Hematopoietic multipotent progenitor cell treated with erythropoietin and hydrocortisone succinate and interleukin-3 and kit ligand, for 6 days (in vitro differentiated cells): ENCODE data around the gene KRT79.

Source experiments
- DNase-seq: peaks from one replicate; pipeline ENCODE4 v3.0.0-alpha.2; 2015

The KRT79 gene

DNA sequence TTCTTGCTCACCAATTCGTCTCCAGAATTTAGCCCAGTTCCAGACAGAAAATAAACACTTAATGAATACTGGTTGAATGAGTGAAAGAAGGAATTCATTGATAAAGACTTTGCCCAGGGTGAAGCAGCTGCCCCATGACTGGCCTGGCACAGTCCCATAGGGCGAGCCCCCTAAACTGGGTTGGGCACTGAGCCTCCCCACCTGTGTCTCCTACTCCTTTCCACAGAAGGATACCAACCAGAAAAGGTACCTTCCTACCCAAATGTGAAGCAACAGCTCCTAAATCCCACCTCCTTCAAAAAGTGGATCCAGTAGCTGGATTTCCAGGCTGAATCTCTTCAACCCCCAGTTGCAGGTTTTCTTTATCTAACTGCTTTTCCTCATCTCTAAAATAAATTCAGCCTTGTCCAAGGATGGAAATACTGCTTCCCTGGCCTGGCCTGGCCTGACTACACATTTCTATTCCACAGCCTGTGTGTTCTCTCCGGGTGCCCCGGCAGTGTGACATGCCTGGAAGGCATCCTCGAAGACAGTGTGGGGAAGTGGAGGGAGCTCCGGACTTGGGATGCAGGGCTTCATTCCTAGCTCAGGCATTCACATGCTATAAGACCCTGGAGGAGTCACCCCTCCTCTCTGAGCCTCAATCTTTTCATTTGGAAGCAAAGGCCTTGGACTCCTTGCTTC lies 45.8 kb downstream of the KRT79 start:
- no peak for DNase-seq

DNA sequence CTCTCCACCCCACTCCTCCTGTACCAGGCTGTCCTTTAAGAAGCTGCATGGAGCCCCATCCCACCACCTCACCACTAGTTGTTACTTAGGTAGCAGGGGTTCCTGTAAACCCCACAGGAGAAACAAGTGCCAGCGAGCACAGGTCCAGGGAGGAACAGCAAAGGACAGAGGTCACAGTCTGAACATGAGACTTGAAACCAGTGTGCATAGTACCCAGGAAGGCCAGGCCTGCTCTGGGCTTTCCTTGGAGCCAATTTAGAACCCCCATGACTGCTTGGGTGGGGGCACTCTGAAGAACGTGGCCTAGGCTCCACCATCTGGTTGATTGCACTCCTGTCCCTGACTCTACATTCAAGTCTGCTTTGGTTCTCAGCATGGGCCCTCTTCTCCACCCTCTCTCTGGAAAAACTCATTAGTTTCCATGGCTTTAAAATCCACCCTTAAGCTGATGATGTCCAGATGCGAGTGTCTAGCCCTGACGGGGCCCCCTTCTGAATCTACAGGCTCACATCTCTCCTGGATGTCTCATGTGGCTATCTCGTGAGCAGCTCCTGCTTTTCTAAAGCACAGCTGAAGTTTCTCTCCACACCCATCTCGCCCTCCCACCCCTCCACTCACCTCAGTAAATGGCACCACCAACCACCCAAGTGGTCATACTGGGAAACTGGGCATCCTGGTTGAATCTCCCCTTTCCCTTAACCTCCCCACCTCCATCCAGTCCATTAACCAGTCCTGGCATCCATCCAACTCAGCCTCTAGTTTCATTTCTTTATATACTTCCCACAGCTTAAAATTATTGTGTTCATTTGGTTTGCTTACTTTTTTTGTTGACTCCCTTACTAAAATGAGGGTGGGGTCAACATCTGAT lies 46.6 kb downstream of the KRT79 start:
- peak; percentile 36 for DNase-seq

DNA sequence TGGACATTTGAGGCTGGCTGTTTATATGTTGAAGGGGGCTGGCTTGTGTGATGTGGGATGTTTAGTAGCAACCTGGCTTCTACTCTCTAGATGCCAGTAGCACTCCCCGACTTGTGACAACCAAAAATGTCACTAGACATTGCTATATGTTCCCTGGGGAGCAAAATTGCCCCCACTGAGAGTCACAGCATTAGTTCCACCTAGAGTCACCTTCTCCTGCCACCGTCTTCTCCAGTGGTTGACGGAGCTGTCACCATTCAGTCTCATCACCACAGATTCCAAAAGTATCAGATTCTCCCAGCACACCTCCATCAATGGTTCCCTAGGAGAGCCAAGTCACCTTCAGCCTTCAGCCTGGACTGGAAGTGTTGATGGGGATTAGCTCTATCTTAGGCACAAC lies 49.2 kb downstream of the KRT79 start:
- no peak for DNase-seq

DNA sequence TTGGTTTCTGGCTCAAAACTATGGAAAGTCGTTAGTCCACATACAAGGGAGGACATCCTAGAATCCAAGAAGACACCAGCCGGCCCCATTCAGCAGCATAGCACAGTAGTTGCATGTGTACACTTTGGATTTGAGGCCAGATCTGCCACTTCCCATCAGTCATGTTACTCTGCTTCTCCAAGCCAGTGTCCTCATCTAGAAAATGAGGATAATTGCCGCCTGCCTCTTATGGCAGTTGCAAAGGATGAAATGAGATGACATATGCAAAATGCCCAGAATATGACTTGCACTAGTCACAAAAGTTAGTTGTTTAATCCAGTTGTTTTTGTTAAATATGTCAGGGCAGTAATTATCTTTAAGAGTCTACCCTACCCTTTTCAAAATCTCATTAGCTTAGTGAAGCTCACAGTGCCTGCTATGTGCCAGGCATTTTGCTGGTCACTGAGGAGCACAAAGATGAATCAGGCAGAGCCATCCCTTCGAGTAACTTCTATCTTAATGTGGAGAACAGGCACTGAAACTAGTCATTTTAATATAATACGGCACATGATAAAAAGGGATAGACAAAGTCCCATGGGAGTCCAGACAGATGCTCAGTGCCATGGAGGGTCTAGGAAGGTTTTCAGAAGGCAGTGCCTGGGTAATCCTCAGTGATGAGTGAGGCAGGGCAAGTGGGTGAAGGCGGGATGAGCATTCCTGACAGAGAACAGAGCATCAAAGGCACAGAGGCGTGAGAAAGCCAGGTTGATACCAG lies 50.4 kb downstream of the KRT79 start:
- DNase-seq: no peak

DNA sequence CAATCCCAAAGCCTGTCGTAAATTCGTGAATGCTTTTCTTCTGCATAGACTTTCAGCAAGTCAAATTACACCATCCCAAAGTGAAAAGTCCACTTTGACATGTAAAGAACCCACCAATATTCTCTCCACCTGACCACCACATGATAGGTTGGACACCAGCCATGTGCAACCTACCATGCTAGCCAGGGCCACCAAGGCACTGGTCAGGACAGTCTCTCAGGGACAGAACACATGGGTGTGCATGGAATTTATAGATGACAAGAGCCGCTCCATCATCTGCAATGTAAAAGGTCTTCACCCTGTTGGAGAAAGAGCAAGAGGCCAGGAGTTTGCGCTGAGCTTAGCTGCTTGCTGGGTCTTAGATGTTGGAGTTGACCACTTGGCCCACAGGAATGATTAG lies 51.6 kb downstream of the KRT79 start:
- no peak for DNase-seq

DNA sequence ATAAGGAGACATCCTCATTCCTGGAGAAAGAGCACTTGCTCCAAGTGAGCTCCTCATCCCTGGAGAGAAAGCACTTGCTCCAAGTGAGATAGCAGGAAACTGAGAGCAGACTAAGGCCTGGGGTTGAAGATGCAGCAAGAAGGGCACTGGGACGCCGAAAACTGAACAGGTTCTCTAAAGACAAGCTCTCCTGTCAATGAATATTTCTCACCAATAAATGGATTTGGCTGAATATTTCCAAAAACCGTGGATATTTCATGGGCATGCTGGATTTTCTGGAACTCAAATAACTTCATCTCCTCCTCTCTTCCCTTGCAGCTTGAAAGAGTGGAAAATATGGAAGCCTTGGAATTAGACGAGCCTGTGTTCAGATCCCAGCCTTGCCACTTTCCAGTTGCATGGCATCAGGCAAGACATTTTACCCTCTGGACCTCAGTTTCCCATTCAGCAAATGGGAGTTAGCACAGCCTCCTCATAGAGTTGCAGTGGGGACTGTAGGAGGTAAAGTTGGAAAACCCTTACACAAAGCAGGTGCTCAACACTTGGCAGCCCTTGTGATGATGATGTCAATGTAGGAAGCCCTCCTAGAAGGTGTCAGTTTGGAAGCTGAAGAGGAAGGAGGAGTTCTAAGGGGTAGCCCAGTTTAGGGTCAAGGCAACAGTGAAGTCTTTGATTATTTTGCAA lies 52.6 kb downstream of the KRT79 start:
- DNase-seq: no peak

DNA sequence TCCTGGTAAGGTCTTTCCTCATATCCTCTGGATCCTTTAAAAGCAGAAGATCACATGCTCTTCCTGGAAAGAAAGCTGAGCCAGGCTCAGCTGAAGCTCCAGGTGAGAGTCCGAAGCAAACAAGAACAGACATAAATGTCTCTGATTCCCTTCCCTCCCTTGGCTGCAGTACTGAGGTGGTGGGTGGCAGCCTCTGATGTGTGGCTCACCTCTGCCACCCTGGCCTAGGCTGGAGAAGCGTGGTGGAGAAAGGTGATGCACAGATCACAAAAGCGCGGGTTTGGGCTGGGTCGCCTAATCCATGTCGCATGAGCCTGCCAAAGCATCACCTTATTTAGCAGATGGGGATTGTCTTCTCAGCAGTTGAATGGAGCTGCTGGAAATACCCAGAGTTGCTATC lies 54.2 kb downstream of the KRT79 start:
- no peak for DNase-seq

DNA sequence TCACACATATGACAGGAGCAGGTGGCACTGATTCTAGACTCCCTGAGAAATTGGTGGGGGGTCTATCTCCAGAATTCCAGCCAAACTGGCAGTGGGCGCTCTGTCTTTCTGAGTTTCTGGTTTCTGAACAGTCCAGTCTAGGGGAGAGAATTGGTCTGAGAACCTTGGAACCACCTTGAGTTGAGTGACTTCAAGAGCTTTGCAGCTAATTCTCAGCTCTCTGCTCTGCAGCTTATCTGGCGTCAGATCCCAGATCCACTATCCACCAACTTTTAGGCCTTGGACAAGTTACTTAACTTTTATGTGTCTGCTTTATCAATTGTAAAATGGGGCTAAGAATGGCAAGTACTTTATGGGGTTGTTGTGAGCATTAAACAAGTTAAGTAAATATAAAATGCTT lies 55.3 kb downstream of the KRT79 start:
- DNase-seq: no peak

DNA sequence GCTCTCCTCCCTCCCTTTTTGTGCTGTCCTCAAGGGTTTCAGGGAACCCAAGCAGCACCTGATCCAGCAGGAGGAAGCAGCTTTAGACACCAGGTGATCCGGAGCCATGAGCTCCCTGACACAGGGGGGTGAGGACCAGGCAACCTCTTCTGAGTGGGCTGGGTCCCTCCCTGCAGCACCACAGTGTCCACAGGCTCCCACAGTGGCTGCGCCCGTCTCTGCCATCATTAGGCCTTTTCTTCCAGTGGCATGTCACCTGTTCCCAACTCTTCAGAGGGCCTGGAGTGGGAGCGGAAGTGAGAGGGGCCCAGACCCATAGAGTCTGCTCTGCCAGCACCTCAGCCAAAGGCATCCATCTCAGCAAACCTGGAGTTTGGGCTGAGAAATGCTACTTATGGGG lies 56.5 kb downstream of the KRT79 start:
- DNase-seq: no peak

DNA sequence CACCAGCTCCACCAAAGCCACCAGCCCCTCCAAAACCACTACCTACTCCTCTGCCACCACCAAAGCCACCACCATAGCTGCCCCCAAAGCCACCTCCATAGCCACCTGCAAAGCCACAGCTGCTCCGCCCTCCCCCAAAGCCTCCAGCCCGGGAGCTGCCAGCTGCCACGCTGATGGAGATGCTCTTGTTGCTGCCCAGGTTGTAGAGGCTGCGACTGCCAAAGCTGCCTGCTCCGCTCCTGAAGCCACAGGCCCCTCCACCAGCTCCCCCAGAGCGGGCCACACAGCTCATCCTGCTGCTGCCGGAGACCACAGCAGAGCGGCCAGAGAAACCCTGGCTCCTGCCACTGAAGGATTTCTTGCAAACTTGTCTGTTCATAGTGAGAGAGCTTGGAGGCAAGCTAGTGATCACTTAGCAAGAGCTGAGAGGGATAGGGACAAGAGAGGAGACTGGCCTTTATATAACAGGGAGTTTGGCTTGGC lies 57.2 kb downstream of the KRT79 start, which contains the start of gene KRT76:
TSS of gene KRT76 (minus strand) at position 433 of the 483 bp plus-strand sequence. CDS start at position 379, 54 bp downstream.
- DNase-seq: no peak

DNA sequence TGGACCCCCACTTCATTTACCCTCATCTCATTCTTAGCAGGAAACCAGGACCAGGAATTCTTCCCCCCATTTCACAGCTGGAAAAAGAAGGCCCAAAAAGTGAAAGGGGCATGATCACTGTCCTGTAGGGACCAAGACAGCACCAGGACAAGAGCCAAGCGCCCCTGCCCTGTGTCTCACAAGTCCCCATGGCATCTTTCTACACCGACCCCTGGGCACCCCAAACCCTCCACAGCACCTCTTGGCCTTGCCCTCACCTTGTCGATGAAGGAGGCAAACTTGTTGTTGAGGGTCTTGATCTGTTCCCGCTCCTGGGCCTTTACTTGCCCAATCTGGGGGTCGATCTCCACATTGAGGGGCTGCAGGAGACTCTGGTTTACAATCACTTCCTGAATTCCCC lies 57.7 kb downstream of the KRT79 start:
- DNase-seq: no peak

DNA sequence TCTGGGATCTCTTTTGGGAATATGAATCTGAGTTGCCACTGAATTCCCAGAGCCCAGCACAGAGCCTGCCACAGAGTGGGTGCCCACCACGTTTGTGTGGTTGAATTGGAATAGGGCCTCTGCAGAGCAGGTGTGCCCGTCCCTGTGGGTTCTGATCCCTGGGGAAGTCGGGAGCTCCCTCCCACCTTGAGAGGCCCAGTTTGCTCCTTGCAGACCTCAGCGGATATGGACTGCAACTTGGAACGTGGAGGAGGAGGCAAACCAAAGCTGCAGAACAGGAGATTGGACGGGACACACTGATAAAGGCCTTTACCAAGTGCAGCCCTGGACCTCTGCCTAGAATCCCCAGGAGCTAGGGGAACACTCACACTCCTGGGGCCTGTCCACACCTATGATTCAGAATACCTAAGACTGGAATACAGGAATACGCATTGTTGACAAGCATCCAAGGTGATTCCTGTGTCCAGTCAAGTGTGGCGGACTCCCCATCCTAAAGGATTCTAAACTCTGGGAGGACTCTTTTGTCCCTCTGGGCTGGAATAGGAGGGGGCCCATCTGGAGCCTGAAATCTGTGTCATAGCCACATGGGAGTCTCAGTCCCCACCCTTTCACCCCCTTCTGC lies 59.4 kb downstream of the KRT79 start:
- no peak for DNase-seq

DNA sequence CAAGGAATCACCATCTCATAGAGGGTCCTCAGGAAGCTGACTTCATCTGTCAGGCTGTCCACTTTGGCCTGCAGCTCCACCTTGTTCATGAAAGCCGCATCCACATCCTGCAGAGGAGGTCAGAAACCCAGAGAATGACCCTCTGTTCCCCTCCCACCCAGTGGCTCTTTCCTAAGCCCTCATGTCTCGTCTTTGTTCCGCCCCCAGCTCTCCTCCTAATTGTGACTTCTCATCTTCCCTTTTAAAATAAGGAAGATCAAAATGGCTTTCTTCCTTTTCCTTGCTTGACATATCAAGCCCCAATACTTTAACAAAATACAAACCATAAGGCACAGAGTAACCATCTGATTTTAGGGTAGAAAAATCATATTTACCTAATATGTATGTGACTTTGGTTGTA lies 61.3 kb downstream of the KRT79 start:
- DNase-seq: no peak

DNA sequence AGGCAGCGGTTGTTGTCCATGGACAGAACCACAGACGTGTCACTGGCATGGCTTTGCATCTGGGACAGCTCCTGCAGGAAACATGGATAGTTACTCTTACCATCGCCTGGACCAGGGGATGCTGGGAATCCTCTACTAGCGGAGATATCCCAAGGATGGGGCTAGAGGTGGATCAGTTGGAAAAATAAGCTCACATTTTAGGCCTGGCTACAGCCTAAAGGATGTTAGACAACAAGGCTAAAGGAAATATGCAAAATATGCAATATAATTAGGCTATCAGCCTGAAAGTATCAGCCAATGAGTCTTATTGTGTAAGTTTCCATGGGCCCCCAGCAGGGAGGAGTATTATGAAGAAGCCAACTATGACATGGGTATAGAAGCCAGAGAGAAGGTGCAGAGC lies 61.9 kb downstream of the KRT79 start:
- DNase-seq: no peak

DNA sequence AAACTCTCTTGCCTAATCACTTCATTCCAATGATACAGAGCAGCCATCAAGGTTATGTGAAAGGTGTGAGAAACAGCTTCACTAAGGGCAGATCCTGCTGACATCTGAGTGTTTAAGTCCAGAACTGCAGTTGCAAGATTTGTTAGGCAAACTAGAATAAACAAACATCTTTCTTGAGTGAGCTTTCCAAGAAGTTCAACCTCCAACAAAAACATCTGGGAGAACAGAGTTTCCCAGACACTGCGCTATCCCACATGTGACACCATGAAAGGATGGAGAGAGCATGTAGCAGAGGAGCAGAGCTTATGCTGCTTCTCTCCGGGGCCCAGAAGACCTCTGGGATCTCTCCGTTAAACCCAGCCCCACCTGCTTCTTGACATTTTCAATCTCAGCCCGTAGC lies 62.6 kb downstream of the KRT79 start:
- no peak for DNase-seq
